Neural cell (in vitro differentiated cells): ENCODE results near the gene SMIM17. TPM values are rescaled to one million over a fixed set of nuclear protein-coding genes. Genes with fewer than 3 reads are reported as not detected.

Experiments
- H2AFZ ChIP-seq: fragments of 200-600, 300-800 bp; sonication (generic), shearing (Covaris generic); 2 replicates; pipeline ENCODE4 v1.6.0; 2014; ENCODE audit warnings: low read depth, mild to moderate bottlenecking, antibody characterized with exemption, low read length, moderate library complexity
- H3F3A ChIP-seq: fragments of 200-600 bp; shearing (Covaris generic); 2 replicates; pipeline ENCODE4 v1.6.1; 2016; ENCODE audit warnings: mild to moderate bottlenecking, moderate library complexity, mixed read lengths, antibody characterized with exemption, low read length; ENCODE audit not compliant: insufficient read depth, poor library complexity, severe bottlenecking
- H3K27ac ChIP-seq: fragments of 200-600, 300-800 bp; sonication (generic), shearing (Covaris generic); 2 replicates; pipeline ENCODE4 v1.5.1; 2014; ENCODE audit warnings: mild to moderate bottlenecking, low read length, moderate library complexity
- H3K27me3 ChIP-seq: fragments of 300-800, 200-600 bp; sonication (generic), shearing (Covaris generic); 2 replicates; pipeline ENCODE4 v1.6.0; 2014; ENCODE audit warnings: mild to moderate bottlenecking, low read depth, low read length, moderate library complexity; ENCODE audit not compliant: insufficient read depth
- H3K36me3 ChIP-seq: fragments of 300-800, 200-600 bp; sonication (generic), shearing (Covaris generic); 2 replicates; pipeline ENCODE4 v1.5.1; 2014; ENCODE audit warnings: mild to moderate bottlenecking, antibody characterized with exemption, low read length, moderate library complexity; ENCODE audit not compliant: insufficient read depth
- H3K4me2 ChIP-seq: fragments of 300-800, 200-600 bp; sonication (generic), shearing (Covaris generic); 2 replicates; pipeline ENCODE4 v1.6.0; 2014; ENCODE audit warnings: mild to moderate bottlenecking, low read length
- H3K4me3 ChIP-seq: fragments of 300-800, 200-600 bp; sonication (generic), shearing (Covaris generic); 2 replicates; pipeline ENCODE4 v1.5.1; 2014; ENCODE audit warnings: mild to moderate bottlenecking, low read length, moderate library complexity
- H3K79me2 ChIP-seq: fragments of 200-600 bp; shearing (Covaris generic); replicated peaks from 2 replicates; pipeline ENCODE4 v1.6.0; 2014; ENCODE audit warnings: mild to moderate bottlenecking, low read length, moderate library complexity; ENCODE audit not compliant: insufficient read depth
- H3K9ac ChIP-seq: fragments of 300-800, 200-600 bp; sonication (generic), shearing (Covaris generic); 2 replicates; pipeline ENCODE4 v1.6.1; 2016; ENCODE audit warnings: mild to moderate bottlenecking, low read length, mixed read lengths
- H3K9me2 ChIP-seq: fragments of 200-600 bp; shearing (Covaris generic); 2 replicates; pipeline ENCODE4 v1.6.1; 2016; ENCODE audit warnings: mild to moderate bottlenecking, low read length, mixed read lengths; ENCODE audit not compliant: insufficient read depth
- H3K9me3 ChIP-seq: fragments of 200-600, 300-800 bp; sonication (generic), shearing (Covaris generic); 2 replicates; pipeline ENCODE4 v1.6.1; 2016; ENCODE audit warnings: mild to moderate bottlenecking, mixed run types, low read length, moderate library complexity, mixed read lengths
- H4K20me1 ChIP-seq: fragments of 200-600 bp; shearing (Covaris generic); 2 replicates; pipeline ENCODE4 v1.6.1; 2016; ENCODE audit warnings: mild to moderate bottlenecking, mixed run types; ENCODE audit not compliant: insufficient read depth
- EP300 ChIP-seq: fragments of 450-650 bp; conservative IDR thresholded peaks from 2 replicates; pipeline ENCODE4 v1.6.1; 2014; ENCODE audit warnings: antibody characterized with exemption, mild to moderate bottlenecking, moderate library complexity; ENCODE audit not compliant: poor library complexity, severe bottlenecking
- EZH2 ChIP-seq: fragments of 200-600, 300-800 bp; shearing (Covaris generic), sonication (generic); IDR thresholded peaks from 2 replicates; pipeline ENCODE4 v1.6.1; 2014; ENCODE audit warnings: antibody characterized with exemption, low read length, borderline replicate concordance, mild to moderate bottlenecking; ENCODE audit not compliant: insufficient read depth, poor library complexity, severe bottlenecking
- MXI1 ChIP-seq: fragments of 450-650 bp; conservative IDR thresholded peaks from 2 replicates; pipeline ENCODE4 v1.6.1; 2014; ENCODE audit warnings: antibody characterized with exemption, mild to moderate bottlenecking; ENCODE audit not compliant: poor library complexity, severe bottlenecking
- POLR2AphosphoS5 ChIP-seq: IDR thresholded peaks from 2 replicates; pipeline ENCODE4 v1.6.1; 2012
- RAD21 ChIP-seq: fragments of 450-650 bp; conservative IDR thresholded peaks from 2 replicates; pipeline ENCODE4 v1.6.1; 2014; ENCODE audit warnings: antibody characterized with exemption, mild to moderate bottlenecking, moderate library complexity
- SMC3 ChIP-seq: fragments of 450-650 bp; conservative IDR thresholded peaks from 2 replicates; pipeline ENCODE4 v1.6.1; 2014; ENCODE audit warnings: antibody characterized with exemption, mild to moderate bottlenecking, moderate library complexity; ENCODE audit not compliant: poor library complexity
- TAF1 ChIP-seq: IDR thresholded peaks from 2 replicates; pipeline ENCODE4 v1.6.1; 2012; ENCODE audit warnings: low read depth
- polyA plus RNA-seq: library from polyadenylated mRNA; depleted of rRNA; stranded (reverse); fragments of >200 nt; gene quantifications from 2 replicates; pipeline ENCODE4 v1.2.3, GENCODE V29; 2014
- TF ChIP-seq, protein P1 (sequence below): IDR thresholded peaks from 2 replicates; pipeline ENCODE4 v1.6.1; 2012; ENCODE audit warnings: borderline replicate concordance
- TF ChIP-seq, protein P2 (sequence below): fragments of 450-650 bp; IDR thresholded peaks from 2 replicates; pipeline ENCODE4 v1.5.1; 2014; ENCODE audit warnings: antibody characterized with exemption, mild to moderate bottlenecking, moderate library complexity; ENCODE audit not compliant: poor library complexity, severe bottlenecking

SMIM17 gene
- polyA plus RNA-seq, 1 donor from 2014 or later, result 14.2 TPM

DNA sequence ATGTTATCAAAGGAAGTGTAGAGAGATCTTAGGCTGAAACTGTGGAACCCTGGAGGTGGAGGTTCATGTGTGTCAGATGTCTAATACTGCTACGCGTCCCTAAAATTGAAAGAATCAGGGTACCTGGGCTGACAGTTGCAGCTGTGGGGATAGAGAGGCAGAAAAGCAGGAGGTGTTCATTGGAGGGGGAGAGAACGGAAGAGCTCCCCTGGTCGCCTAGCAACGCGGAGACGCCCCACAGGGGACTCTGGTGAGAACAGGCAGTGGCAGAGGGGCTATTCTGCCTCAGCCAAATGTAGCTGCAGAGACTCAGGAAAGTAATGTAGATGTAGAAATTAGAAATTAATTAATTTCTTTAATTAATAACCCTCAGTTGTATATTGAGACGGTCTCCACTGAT is 38.7 kb downstream of the SMIM17 start:
- Histone ChIP-seq H3K27me3 (no peaks in the 10 kb centered on the region), H2AFZ (no peak overlapping the region), H3K79me2 (no peaks in the 10 kb centered on the region), H3K9me3 (peaks cover 3% of the 10 kb centered on the region), H3K9ac (no peak overlapping the region), H4K20me1 (no peaks in the 10 kb centered on the region), H3F3A (no peaks in the 10 kb centered on the region), H3K4me3 (no peak overlapping the region), H3K27ac (no peak overlapping the region), H3K36me3 (no peaks in the 10 kb centered on the region), H3K4me2 (no peak overlapping the region), H3K9me2 (no peaks in the 10 kb centered on the region)
- TF ChIP-seq RAD21 (no peak), EP300 (no peak), EZH2 (no peak), POLR2AphosphoS5 (no peak), MXI1 (no peak), TAF1 (no peak), SMC3 (no peak)
- TF ChIP-seq, protein P1, sequence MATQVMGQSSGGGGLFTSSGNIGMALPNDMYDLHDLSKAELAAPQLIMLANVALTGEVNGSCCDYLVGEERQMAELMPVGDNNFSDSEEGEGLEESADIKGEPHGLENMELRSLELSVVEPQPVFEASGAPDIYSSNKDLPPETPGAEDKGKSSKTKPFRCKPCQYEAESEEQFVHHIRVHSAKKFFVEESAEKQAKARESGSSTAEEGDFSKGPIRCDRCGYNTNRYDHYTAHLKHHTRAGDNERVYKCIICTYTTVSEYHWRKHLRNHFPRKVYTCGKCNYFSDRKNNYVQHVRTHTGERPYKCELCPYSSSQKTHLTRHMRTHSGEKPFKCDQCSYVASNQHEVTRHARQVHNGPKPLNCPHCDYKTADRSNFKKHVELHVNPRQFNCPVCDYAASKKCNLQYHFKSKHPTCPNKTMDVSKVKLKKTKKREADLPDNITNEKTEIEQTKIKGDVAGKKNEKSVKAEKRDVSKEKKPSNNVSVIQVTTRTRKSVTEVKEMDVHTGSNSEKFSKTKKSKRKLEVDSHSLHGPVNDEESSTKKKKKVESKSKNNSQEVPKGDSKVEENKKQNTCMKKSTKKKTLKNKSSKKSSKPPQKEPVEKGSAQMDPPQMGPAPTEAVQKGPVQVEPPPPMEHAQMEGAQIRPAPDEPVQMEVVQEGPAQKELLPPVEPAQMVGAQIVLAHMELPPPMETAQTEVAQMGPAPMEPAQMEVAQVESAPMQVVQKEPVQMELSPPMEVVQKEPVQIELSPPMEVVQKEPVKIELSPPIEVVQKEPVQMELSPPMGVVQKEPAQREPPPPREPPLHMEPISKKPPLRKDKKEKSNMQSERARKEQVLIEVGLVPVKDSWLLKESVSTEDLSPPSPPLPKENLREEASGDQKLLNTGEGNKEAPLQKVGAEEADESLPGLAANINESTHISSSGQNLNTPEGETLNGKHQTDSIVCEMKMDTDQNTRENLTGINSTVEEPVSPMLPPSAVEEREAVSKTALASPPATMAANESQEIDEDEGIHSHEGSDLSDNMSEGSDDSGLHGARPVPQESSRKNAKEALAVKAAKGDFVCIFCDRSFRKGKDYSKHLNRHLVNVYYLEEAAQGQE, result no peak
- TF ChIP-seq, protein P2, sequence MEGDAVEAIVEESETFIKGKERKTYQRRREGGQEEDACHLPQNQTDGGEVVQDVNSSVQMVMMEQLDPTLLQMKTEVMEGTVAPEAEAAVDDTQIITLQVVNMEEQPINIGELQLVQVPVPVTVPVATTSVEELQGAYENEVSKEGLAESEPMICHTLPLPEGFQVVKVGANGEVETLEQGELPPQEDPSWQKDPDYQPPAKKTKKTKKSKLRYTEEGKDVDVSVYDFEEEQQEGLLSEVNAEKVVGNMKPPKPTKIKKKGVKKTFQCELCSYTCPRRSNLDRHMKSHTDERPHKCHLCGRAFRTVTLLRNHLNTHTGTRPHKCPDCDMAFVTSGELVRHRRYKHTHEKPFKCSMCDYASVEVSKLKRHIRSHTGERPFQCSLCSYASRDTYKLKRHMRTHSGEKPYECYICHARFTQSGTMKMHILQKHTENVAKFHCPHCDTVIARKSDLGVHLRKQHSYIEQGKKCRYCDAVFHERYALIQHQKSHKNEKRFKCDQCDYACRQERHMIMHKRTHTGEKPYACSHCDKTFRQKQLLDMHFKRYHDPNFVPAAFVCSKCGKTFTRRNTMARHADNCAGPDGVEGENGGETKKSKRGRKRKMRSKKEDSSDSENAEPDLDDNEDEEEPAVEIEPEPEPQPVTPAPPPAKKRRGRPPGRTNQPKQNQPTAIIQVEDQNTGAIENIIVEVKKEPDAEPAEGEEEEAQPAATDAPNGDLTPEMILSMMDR, result no peak

GRCh38 chr19:56683116-56683515 is 40.2 kb downstream of the SMIM17 start:
- Histone ChIP-seq H3K36me3 (no peaks in the 10 kb centered on the region), H2AFZ (no peak overlapping the region), H3K9me2 (no peaks in the 10 kb centered on the region), H3K9ac (no peak overlapping the region), H3K79me2 (no peaks in the 10 kb centered on the region), H3F3A (no peaks in the 10 kb centered on the region), H3K9me3 (no peaks in the 10 kb centered on the region), H3K4me2 (no peak overlapping the region), H3K27ac (no peak overlapping the region), H3K27me3 (no peaks in the 10 kb centered on the region), H3K4me3 (no peak overlapping the region), H4K20me1 (no peaks in the 10 kb centered on the region)
- no peak for TF ChIP-seq TAF1

- no peak overlapping the region for H2AFZ ChIP-seq
- no peaks in the 10 kb centered on the region for H3F3A ChIP-seq
- H3K27ac ChIP-seq, result no peak overlapping the region
- no peaks in the 10 kb centered on the region for H3K36me3 ChIP-seq
- no peaks in the 10 kb centered on the region for H4K20me1 ChIP-seq
- H3K79me2 ChIP-seq, result no peaks in the 10 kb centered on the region
- H3K9me3 ChIP-seq, result no peaks in the 10 kb centered on the region
- no peak overlapping the region for H3K4me3 ChIP-seq
- TF ChIP-seq, protein P1, result no peak
- TF ChIP-seq EP300 (no peak), RAD21 (no peak), EZH2 (no peak), POLR2AphosphoS5 (no peak), TAF1 (no peak), SMC3 (no peak), MXI1 (no peak)
- TF ChIP-seq, protein P2, result no peak
- H3K9me2 ChIP-seq, result no peaks in the 10 kb centered on the region
- H3K4me2 ChIP-seq, result no peak overlapping the region
- no peak overlapping the region for H3K9ac ChIP-seq
- H3K27me3 ChIP-seq, result no peaks in the 10 kb centered on the region
Measured at GRCh38 chr19:56687031-56687430, 44.1 kb downstream of the SMIM17 start.
